HL-60 (cell line): ENCODE measurements around the gene CNTNAP2.

Experiments
- DNase-seq, 2 experiments: peaks; one replicate each; pipeline ENCODE4 v3.0.0-alpha.2; 2010 to 2020; ENCODE audit warnings: low read depth in 1 of 2, low spot score in 1 of 2
- H3K27ac ChIP-seq: fragments of 250-450 bp; sonication (Bioruptor Pico); replicated peaks from 2 replicates; pipeline ENCODE4 v1.5.1; 2020; ENCODE audit warnings: mild to moderate bottlenecking, moderate library complexity
- H3K27me3 ChIP-seq: fragments of 250-450 bp; sonication (Bioruptor Pico); 2 replicates; pipeline ENCODE4 v1.5.1; 2021; ENCODE audit warnings: mild to moderate bottlenecking, moderate library complexity; ENCODE audit not compliant: insufficient read depth, poor library complexity, severe bottlenecking
- H3K4me3 ChIP-seq: replicated peaks from 2 replicates; pipeline ENCODE4 v1.5.1; 2011; ENCODE audit warnings: mild to moderate bottlenecking, control low read depth, low read length; ENCODE audit not compliant: insufficient read depth
- CTCF ChIP-seq: IDR thresholded peaks from one replicate; pipeline ENCODE4 v1.5.1; 2011; ENCODE audit warnings: low read length, control low read depth, inconsistent platforms; ENCODE audit not compliant: insufficient read depth
- GABPA ChIP-seq: IDR thresholded peaks from 2 replicates; pipeline ENCODE4 v1.6.1; 2012; ENCODE audit warnings: low read depth
- POLR2AphosphoS5 ChIP-seq: IDR thresholded peaks from 2 replicates; pipeline ENCODE4 v1.6.1; 2012; ENCODE audit warnings: low read depth
- SPI1 ChIP-seq: IDR thresholded peaks from 2 replicates; pipeline ENCODE4 v1.6.1; 2012; ENCODE audit warnings: low read depth, mild to moderate bottlenecking, borderline replicate concordance
- TF ChIP-seq, protein P1 (sequence below): IDR thresholded peaks from 2 replicates; pipeline ENCODE4 v1.6.1; 2012; ENCODE audit warnings: low read depth; ENCODE audit not compliant: insufficient replicate concordance

The CNTNAP2 gene

DNA sequence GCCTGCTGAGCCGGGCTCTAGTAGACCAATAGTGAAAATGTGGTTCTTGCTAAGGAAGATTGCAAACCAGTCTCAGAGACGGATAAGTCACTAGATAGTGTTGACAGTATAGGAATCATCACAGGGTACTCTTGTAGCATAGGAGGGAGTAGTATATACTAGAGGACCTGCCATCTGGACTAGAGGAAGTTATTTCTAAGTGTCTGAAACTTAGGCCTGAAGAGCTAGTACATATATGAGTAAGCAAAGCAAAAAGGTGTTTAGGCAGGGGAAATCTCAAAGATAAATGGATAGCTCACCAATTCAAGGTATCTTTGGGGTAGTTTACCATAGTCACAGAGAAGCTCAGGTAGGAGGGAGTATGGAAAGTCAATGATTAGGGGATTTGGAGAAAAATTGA, 428.1 kb downstream of the CNTNAP2 start:
- H3K27ac ChIP-seq = no peak overlapping the region
- TF ChIP-seq SPI1 (no peak), GABPA (no peak), CTCF (no peak), POLR2AphosphoS5 (no peak)
- TF ChIP-seq, protein P1, sequence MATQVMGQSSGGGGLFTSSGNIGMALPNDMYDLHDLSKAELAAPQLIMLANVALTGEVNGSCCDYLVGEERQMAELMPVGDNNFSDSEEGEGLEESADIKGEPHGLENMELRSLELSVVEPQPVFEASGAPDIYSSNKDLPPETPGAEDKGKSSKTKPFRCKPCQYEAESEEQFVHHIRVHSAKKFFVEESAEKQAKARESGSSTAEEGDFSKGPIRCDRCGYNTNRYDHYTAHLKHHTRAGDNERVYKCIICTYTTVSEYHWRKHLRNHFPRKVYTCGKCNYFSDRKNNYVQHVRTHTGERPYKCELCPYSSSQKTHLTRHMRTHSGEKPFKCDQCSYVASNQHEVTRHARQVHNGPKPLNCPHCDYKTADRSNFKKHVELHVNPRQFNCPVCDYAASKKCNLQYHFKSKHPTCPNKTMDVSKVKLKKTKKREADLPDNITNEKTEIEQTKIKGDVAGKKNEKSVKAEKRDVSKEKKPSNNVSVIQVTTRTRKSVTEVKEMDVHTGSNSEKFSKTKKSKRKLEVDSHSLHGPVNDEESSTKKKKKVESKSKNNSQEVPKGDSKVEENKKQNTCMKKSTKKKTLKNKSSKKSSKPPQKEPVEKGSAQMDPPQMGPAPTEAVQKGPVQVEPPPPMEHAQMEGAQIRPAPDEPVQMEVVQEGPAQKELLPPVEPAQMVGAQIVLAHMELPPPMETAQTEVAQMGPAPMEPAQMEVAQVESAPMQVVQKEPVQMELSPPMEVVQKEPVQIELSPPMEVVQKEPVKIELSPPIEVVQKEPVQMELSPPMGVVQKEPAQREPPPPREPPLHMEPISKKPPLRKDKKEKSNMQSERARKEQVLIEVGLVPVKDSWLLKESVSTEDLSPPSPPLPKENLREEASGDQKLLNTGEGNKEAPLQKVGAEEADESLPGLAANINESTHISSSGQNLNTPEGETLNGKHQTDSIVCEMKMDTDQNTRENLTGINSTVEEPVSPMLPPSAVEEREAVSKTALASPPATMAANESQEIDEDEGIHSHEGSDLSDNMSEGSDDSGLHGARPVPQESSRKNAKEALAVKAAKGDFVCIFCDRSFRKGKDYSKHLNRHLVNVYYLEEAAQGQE = no peak
- no peak overlapping the region for H3K4me3 ChIP-seq
- no peak for DNase-seq
- H3K27me3 ChIP-seq = no peaks in the 10 kb centered on the region

DNA sequence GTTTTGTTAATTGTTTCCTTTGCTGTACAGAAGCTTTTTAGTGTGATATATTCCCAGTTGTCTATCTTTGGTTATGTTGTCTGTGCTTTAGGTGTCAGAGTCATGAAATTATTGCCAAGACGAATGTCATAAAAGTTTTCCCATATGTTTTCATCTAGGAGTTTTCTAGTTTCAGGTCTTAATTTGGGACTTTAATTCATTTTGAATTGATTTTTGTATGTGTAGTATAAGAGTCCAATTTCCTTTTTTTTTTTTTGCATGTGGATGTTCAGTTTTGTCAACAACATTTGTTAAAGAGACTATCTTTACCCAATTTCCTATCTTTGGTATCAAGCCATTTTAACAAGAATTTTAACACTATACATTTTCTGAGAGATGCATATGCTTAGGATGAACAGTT, 432.2 kb downstream of the CNTNAP2 start:
- Histone ChIP-seq H3K4me3 (no peak overlapping the region), H3K27ac (no peak overlapping the region), H3K27me3 (no peaks in the 10 kb centered on the region)
- TF ChIP-seq CTCF (no peak), SPI1 (no peak), POLR2AphosphoS5 (no peak), GABPA (no peak)
- TF ChIP-seq, protein P1 = no peak
- DNase-seq = no peak

GRCh38 chr7:146554556-146554955, 438.0 kb downstream of the CNTNAP2 start:
- Histone ChIP-seq H3K4me3 (no peak overlapping the region), H3K27me3 (no peaks in the 10 kb centered on the region), H3K27ac (no peak overlapping the region)
- DNase-seq = no peak
- TF ChIP-seq CTCF (no peak), GABPA (no peak), SPI1 (no peak), POLR2AphosphoS5 (no peak)
- TF ChIP-seq, protein P1 = no peak
